ENCODE results near the gene ABCB7. TPM values are rescaled to one million over a fixed set of nuclear protein-coding genes. Genes with fewer than 3 reads are reported as not detected.

Gene ABCB7
- total and polyA plus RNA-seq, 12 donors: 14.9 to 49.2 (median 38.5) TPM

DNA sequence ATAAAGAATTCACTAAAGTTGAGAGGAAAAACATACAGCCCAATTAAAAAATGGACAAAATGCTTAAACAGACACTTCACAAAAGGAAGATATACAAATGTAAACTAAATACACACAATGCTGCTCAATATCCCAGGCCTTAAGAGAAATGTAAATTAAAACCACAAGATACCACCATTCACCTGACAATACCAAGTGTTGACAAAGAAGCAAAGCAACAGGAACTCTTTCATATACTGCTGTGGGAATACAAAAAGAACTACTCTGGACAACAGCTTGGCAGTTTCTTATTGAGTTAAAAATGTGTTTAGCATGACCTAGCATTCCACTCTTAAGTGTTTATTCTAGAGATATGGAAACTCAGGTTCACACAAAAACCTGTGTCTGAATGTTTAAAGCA, 71.3 kb downstream of the ABCB7 start:
- Histone ChIP-seq H3K4me1 (peaks cover 0 to 5% (median 0%) of the 10 kb centered on the region in 9 donors), H3K27me3 (peaks cover 0 to 7% (median 0%) of the 10 kb centered on the region in 7 donors), H3K27ac (no peak overlapping the region), H3K9me3 (peaks cover 0 to 8% (median 0%) of the 10 kb centered on the region in 11 donors), H3K36me3 (no peaks in the 10 kb centered on the region), H3K4me3 (no peak overlapping the region)
- no peak for TF ChIP-seq CTCF (IDR thresholded peaks at IDR 0.05)
- DNase-seq: no peak
- intact Hi-C loops (cut with DNase I): no loop called here
- ATAC-seq: no peak

DNA sequence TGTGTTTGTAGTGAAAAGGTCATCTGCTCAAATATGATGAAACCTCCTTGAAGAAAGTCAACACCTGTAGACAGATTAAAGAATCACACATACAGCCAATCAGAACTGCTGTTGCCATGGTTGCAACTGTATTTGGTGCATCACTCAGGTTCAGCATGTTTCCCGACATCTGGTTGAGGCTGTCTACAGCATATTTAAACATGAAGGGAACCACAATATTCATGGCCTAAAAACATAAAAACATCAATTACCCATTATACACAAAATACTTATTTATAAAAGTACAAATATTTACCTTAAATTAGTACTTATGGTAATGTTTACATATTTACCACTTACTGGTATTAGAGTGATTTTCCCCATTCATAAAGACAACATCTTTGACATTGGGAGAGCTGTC, 79.7 kb downstream of the ABCB7 start:
- ATAC-seq (no peak), DNase-seq (no peak)
- H3K27ac ChIP-seq: no peak overlapping the region
- H3K4me1 ChIP-seq: no peaks in the 10 kb centered on the region
- 82 to 91% methylated on average over 1 of the region's 1 CpG for WGBS, 2 donors
- intact Hi-C loops (cut with DNase I): no loop called here
- no peaks in the 10 kb centered on the region for H3K9me3 ChIP-seq
- H3K4me3 ChIP-seq: no peak overlapping the region
- peaks cover 0 to 42% (median 5%) of the 10 kb centered on the region in 9 donors for H3K36me3 ChIP-seq
- no peak for TF ChIP-seq CTCF (IDR thresholded peaks at IDR 0.05)
- peaks cover 0 to 6% (median 0%) of the 10 kb centered on the region in 7 donors for H3K27me3 ChIP-seq

GRCh38 chrX:75074475-75074874, 81.6 kb downstream of the ABCB7 start:
- Histone ChIP-seq H3K4me1 (no peaks in the 10 kb centered on the region), H3K27ac (no peak overlapping the region), H3K27me3 (peaks cover 0 to 2% (median 0%) of the 10 kb centered on the region in 7 donors), H3K36me3 (peaks cover 0 to 57% (median 5%) of the 10 kb centered on the region in 9 donors), H3K9me3 (no peaks in the 10 kb centered on the region), H3K4me3 (no peak overlapping the region)
- ATAC-seq: no peak
- DNase-seq: no peak
- 97 to 100% methylated on average over 1 of the region's 1 CpG for WGBS, 2 donors
- TF ChIP-seq CTCF (IDR thresholded peaks at IDR 0.05): no peak
- intact Hi-C loops (cut with DNase I): no loop called here

DNA sequence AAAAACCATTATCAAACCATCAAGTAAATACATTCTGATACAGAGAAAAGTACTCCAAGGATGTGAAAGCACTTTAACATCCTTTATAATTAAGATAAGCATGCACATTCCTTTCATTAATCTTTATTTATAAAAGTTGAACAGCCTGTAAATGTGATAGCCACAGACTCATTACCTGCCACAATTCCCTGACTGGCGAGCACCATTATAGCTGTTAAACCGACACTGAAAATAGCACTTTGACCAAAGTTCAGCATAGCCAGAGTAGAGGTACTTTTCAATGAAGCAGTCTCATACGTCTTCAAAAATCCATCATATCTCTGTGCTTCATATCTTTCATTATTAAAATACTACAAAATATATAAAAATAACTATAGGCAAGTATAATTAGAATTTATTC, 84.7 kb downstream of the ABCB7 start:
- 73 to 88% methylated on average over 3 of the region's 3 CpGs for WGBS, 2 donors
- no peak overlapping the region for H3K4me3 ChIP-seq
- H3K27ac ChIP-seq: no peak overlapping the region
- H3K36me3 ChIP-seq: peaks cover 0 to 75% (median 5%) of the 10 kb centered on the region in 9 donors
- TF ChIP-seq CTCF (IDR thresholded peaks at IDR 0.05): no peak
- H3K9me3 ChIP-seq: no peaks in the 10 kb centered on the region
- H3K27me3 ChIP-seq: peaks cover 0 to 2% (median 0%) of the 10 kb centered on the region in 7 donors
- DNase-seq (no peak), ATAC-seq (no peak)
- intact Hi-C loops (cut with DNase I): no loop called here
- no peaks in the 10 kb centered on the region for H3K4me1 ChIP-seq

Measured in heart right ventricle (tissue), 16 donors.